HG03196 (cell line): ENCODE data around the gene SGSM2.
"Not testable (repeated sequence)": the region's sequence is repeated elsewhere in the genome, so short reads cannot be mapped to it uniquely, and the experiment has no call there.

Source experiments
- ATAC-seq: cut with Tn5 transposase; IDR thresholded peaks from one replicate; pipeline ENCODE4 v1.9.1; 2021; ENCODE audit not compliant: unreplicated experiment

SGSM2 gene, protein sequence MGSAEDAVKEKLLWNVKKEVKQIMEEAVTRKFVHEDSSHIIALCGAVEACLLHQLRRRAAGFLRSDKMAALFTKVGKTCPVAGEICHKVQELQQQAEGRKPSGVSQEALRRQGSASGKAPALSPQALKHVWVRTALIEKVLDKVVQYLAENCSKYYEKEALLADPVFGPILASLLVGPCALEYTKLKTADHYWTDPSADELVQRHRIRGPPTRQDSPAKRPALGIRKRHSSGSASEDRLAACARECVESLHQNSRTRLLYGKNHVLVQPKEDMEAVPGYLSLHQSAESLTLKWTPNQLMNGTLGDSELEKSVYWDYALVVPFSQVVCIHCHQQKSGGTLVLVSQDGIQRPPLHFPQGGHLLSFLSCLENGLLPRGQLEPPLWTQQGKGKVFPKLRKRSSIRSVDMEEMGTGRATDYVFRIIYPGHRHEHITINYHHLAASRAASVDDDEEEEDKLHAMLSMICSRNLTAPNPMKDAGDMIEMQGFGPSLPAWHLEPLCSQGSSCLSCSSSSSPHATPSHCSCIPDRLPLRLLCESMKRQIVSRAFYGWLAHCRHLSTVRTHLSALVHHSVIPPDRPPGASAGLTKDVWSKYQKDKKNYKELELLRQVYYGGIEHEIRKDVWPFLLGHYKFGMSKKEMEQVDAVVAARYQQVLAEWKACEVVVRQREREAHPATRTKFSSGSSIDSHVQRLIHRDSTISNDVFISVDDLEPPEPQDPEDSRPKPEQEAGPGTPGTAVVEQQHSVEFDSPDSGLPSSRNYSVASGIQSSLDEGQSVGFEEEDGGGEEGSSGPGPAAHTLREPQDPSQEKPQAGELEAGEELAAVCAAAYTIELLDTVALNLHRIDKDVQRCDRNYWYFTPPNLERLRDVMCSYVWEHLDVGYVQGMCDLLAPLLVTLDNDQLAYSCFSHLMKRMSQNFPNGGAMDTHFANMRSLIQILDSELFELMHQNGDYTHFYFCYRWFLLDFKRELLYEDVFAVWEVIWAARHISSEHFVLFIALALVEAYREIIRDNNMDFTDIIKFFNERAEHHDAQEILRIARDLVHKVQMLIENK

GRCh38 chr17:2336852-2337543 lies at the start of gene SGSM2:
SGSM2 (plus strand) TSS chr17:2337501; CDS start chr17:2337689, 188 bp downstream.
- ATAC-seq = peak; percentile 30

DNA sequence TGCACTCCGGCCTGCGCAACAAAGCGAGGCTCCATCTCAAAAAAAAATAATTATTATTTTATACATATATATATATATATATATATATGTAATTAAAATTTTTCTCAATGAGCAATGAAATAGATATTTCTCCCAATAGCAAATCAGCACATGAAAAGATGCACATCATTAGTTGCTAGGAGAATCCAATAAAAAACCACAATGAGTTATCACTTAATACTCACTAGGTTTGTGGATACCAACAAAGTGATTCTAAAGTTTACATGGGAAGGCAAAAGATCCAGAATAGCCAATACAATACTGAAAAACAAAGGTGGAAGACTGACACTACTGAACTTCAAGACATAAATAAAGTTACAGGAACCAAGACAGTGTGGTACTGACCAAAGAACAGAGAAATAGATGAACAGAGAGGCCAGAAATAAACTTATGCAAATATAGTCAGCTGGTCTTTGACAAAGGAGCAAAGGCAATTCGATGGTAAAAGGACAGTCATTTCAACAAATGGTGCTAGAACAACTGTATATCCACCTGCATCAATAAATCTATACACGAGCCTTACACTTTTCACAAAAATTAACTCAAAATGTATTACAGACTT lies 47.3 kb upstream of the SGSM2 start:
- no peak for ATAC-seq

DNA sequence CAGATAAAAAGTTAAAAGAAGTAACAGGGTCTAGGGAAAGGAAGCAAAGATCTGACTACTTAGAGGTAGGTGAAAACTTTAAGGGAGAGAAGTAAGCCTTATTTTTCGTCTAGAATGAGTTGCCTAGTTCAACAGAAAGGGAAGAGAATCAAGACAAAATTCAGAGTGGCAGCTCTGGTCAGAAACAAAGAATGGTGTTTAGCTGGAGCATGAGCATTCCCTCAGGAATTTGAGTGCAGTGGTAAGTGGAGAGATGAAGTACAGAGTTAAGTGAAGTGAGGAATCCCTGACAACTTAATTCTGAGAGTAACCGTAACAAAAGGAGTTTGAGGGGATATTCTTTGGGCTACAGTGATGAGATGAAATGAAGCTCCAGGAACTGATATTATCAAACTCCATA lies 45.2 kb upstream of the SGSM2 start:
- ATAC-seq = no peak

DNA sequence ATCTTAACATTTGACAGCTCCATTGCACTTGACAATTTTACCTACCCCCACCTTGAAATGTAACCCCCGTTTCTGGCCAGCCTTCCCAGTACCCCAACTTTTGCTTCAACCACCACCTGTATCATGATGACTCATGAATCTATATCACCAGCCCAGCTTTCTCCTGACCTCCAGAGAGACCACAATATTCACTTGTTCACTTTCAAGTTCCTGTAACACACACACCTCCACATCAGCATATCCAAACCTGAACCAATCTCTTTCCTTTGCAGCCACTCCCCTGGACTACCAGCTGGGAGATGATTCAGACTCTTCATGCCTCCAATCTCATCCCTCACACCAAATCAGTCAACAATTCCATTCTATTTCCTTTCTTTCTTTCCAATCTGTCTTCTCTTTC lies 41.7 kb upstream of the SGSM2 start:
- no peak for ATAC-seq

- ATAC-seq = no peak
Measured at GRCh38 chr17:2297023-2297422, 40.3 kb upstream of the SGSM2 start.

DNA sequence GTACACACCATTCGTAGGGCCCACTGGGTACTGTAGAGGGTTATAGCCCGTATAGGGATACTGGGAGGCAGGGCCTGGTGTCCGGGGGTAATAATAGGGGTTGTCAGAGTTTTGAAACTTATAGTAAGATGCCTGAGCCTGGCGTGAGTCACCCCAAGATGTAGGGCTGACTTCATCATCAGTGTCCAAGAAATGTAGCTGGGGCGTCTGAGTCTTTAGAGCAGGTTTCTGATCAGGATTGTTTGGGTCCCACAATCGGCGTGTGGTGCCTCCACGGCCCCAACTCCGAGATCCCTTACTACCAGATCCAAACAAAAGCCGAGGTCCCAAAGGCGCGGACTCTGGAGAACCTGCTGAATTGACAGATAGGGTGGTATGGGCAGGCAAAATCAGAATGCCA lies 38.2 kb upstream of the SGSM2 start:
- no peak for ATAC-seq

GRCh38 chr17:2299756-2300155 lies 37.5 kb upstream of the SGSM2 start:
- ATAC-seq = no peak

GRCh38 chr17:2302778-2303203 lies 34.5 kb upstream of the SGSM2 start:
- no peak for ATAC-seq

- ATAC-seq = peak; percentile 87
Measured at GRCh38 chr17:2303204-2304188, 33.8 kb upstream of the SGSM2 start, which contains the start of the genes SMG6 and SRR. SMG6 (minus strand) TSS chr17:2303785; CDS start chr17:2303720, 65 bp downstream. SRR (plus strand) TSS chr17:2303950; CDS start chr17:2315561, 11,611 bp downstream.

DNA sequence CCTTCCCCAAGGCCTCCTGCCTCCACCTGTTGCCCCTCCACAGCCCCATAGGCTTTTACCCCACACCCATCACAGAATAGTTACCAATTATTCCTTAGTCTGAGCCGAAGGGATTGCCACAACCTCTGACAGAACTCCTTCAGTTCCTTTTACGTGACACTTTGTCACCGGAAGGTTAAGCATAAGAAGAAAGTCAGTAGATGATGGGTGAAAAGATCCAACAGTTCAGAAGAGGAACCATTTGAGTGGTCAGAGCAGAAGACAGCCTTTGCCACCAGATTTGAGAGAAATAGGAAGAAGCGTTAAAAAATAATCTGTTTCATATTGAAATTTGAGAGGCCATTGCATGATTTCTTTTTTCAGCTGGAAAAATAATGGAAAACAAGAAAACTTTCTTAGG lies 32.4 kb upstream of the SGSM2 start:
- no peak for ATAC-seq

GRCh38 chr17:2309338-2310154 lies 27.8 kb upstream of the SGSM2 start:
- ATAC-seq = no peak

DNA sequence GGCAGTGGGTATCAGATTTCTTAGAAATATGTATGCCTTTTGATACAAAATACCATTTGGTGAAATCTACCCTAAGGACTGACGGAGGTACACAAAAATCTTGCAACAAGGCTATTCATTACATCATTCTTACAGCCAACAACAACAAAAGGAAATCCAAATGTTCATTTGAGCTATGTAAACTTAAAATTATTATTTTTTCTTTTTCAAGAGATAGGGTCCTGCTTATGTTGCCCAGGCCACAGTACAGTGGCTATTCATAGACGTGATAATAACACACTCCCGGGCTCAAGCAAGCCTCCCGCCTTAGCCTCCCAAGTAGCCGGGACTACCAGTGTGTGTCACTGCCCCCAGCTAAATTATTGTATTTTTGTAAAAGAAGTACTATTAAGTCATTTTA lies 24.6 kb upstream of the SGSM2 start:
- ATAC-seq = no peak

- ATAC-seq = not testable (repeated sequence)
Measured at GRCh38 chr17:2316916-2317205, 20.4 kb upstream of the SGSM2 start.

DNA sequence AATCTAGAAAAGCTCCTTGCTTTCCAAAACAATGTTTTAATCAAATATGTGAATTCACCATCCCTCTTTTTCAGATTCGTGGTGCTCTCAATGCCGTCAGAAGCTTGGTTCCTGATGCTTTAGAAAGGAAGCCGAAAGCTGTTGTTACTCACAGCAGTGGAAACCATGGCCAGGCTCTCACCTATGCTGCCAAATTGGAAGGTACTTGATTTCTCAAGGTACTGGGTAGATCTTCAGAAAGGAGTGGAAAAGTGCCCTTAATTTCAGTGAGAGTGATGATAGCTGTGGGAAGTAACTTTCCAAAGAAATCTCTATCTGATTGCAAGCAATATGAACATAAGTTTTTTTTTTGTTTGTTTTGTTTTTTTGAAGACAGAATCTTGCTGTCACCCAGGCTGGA lies 19.5 kb upstream of the SGSM2 start:
- no peak for ATAC-seq

DNA sequence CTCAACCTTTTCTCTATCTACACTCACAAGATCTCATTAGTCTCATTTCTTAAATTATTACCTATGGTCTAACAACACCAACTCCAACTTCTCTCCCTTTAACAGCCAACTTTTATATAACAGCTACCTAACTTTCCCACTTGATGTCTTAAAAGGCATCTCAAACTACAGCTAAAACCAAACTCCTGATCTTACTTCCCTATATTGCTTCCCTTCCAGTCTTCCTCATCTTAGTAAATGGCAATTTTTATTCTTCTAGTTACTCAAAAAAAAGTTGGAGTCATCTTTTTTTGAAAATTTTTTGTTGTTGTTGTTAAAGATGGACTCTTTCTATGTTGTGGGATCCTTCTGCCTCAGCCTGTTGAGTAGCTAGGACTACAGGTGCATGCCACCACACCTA lies 18.2 kb upstream of the SGSM2 start:
- no peak for ATAC-seq

- ATAC-seq = no peak
Measured at GRCh38 chr17:2321399-2321798, 15.9 kb upstream of the SGSM2 start.

GRCh38 chr17:2323629-2324314 lies 13.5 kb upstream of the SGSM2 start:
- no peak for ATAC-seq

GRCh38 chr17:2331303-2331702 lies 6.0 kb upstream of the SGSM2 start:
- no peak for ATAC-seq
